Measurements from ENCODE around the gene PARVA. TPM values are rescaled to one million over a fixed set of nuclear protein-coding genes. Genes with fewer than 3 reads are reported as not detected.
A peak's percentile ranks its signal among the peaks of the same experiment; 100 is the strongest.

The PARVA gene
- total and polyA plus RNA-seq, 9 of the 15 experiments (the other 6 are each of a cell fraction or from before 2014, with no cell fraction given) = 0.11 TPM; not detected in 8

DNA sequence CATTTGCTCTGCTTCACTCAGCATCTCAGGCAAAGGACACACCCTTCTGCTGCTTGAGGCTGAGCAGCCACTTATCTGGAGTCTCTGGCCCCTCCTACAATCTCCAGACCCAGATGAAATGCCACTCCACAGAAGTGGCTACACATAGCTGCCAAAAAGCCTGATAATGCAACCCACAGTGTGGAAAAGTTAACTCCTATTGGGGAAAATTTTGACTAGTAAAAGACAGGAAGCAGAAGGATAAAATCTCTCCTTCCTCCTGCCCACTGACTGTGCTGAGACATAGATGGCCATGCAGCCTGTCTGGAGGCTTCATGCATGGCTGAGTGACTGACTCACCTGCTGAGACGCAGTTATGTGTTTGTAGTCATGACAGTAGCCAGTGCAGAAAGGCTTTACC, 204.6 kb downstream of the PARVA start (continued):
- TF ChIP-seq PPARD (CRISPR knock-in tag; IDR thresholded peaks at IDR 0.05) = no peak
- no peak for TF ChIP-seq ELF1 (tag; IDR thresholded peaks at IDR 0.05)
- TF ChIP-seq, protein P1, sequence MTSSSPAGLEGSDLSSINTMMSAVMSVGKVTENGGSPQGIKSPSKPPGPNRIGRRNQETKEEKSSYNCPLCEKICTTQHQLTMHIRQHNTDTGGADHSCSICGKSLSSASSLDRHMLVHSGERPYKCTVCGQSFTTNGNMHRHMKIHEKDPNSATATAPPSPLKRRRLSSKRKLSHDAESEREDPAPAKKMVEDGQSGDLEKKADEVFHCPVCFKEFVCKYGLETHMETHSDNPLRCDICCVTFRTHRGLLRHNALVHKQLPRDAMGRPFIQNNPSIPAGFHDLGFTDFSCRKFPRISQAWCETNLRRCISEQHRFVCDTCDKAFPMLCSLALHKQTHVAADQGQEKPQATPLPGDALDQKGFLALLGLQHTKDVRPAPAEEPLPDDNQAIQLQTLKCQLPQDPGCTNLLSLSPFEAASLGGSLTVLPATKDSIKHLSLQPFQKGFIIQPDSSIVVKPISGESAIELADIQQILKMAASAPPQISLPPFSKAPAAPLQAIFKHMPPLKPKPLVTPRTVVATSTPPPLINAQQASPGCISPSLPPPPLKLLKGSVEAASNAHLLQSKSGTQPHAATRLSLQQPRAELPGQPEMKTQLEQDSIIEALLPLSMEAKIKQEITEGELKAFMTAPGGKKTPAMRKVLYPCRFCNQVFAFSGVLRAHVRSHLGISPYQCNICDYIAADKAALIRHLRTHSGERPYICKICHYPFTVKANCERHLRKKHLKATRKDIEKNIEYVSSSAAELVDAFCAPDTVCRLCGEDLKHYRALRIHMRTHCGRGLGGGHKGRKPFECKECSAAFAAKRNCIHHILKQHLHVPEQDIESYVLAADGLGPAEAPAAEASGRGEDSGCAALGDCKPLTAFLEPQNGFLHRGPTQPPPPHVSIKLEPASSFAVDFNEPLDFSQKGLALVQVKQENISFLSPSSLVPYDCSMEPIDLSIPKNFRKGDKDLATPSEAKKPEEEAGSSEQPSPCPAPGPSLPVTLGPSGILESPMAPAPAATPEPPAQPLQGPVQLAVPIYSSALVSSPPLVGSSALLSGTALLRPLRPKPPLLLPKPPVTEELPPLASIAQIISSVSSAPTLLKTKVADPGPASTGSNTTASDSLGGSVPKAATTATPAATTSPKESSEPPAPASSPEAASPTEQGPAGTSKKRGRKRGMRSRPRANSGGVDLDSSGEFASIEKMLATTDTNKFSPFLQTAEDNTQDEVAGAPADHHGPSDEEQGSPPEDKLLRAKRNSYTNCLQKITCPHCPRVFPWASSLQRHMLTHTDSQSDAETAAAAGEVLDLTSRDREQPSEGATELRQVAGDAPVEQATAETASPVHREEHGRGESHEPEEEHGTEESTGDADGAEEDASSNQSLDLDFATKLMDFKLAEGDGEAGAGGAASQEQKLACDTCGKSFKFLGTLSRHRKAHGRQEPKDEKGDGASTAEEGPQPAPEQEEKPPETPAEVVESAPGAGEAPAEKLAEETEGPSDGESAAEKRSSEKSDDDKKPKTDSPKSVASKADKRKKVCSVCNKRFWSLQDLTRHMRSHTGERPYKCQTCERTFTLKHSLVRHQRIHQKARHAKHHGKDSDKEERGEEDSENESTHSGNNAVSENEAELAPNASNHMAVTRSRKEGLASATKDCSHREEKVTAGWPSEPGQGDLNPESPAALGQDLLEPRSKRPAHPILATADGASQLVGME (CRISPR knock-in tag; IDR thresholded peaks at IDR 0.05) = no peak
- TF ChIP-seq MXD1 (CRISPR knock-in tag; IDR thresholded peaks at IDR 0.05; ENCODE audit: borderline replicate concordance, poor library complexity, severe bottlenecking) = no peak
- TF ChIP-seq RFX7 (CRISPR knock-in tag; IDR thresholded peaks at IDR 0.05) = no peak
- TF ChIP-seq TOE1 (IDR thresholded peaks at IDR 0.05; ENCODE audit: borderline replicate concordance) = no peak
- no peak for TF ChIP-seq TOE1 (CRISPR knock-in tag; IDR thresholded peaks at IDR 0.05; ENCODE audit: borderline replicate concordance, low read depth)
- TF ChIP-seq ZNF699 (CRISPR knock-in tag; IDR thresholded peaks at IDR 0.05; ENCODE audit: insufficient replicate concordance) = no peak
- TF ChIP-seq, protein P2, sequence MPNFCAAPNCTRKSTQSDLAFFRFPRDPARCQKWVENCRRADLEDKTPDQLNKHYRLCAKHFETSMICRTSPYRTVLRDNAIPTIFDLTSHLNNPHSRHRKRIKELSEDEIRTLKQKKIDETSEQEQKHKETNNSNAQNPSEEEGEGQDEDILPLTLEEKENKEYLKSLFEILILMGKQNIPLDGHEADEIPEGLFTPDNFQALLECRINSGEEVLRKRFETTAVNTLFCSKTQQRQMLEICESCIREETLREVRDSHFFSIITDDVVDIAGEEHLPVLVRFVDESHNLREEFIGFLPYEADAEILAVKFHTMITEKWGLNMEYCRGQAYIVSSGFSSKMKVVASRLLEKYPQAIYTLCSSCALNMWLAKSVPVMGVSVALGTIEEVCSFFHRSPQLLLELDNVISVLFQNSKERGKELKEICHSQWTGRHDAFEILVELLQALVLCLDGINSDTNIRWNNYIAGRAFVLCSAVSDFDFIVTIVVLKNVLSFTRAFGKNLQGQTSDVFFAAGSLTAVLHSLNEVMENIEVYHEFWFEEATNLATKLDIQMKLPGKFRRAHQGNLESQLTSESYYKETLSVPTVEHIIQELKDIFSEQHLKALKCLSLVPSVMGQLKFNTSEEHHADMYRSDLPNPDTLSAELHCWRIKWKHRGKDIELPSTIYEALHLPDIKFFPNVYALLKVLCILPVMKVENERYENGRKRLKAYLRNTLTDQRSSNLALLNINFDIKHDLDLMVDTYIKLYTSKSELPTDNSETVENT (CRISPR knock-in tag; IDR thresholded peaks at IDR 0.05) = no peak
- TF ChIP-seq KAT8 (IDR thresholded peaks at IDR 0.05; ENCODE audit: low read depth) = no peak
- TF ChIP-seq TCF3 (CRISPR knock-in tag; IDR thresholded peaks at IDR 0.05) = 0 out of 2 replicates have a peak, but pooled peaks have one; percentile 30
- no peak for TF ChIP-seq SMAD4 (CRISPR knock-in tag; conservative IDR thresholded peaks at IDR 0.05)
- no peak for TF ChIP-seq RBBP5 (IDR thresholded peaks at IDR 0.05; ENCODE audit: borderline replicate concordance, insufficient read depth, low read length, poor library complexity, severe bottlenecking)
- TF ChIP-seq PHF21A (IDR thresholded peaks at IDR 0.05; ENCODE audit: borderline replicate concordance, low read depth) = no peak
- no peak for TF ChIP-seq RAD51 (IDR thresholded peaks at IDR 0.05; ENCODE audit: borderline replicate concordance, low read depth)
- no peak for TF ChIP-seq TRIM24 (IDR thresholded peaks at IDR 0.05)
- no peak for TF ChIP-seq RNF219 (CRISPR knock-in tag; IDR thresholded peaks at IDR 0.05)
- no peak for TF ChIP-seq CREB1 (IDR thresholded peaks at IDR 0.05)
- no peak for TF ChIP-seq CREB1 (CRISPR knock-in tag; IDR thresholded peaks at IDR 0.05)

Measured in K562 (cell line).